Left kidney (tissue), 2 donors: ENCODE results near the gene GRK5. TPM values are rescaled to one million over a fixed set of nuclear protein-coding genes. Genes with fewer than 3 reads are reported as not detected.

Experiments
- DNase-seq: peaks from one replicate; pipeline ENCODE4 v3.0.0-alpha.2; 2013
- polyA plus RNA-seq: library from polyadenylated mRNA; unstranded; fragments of 120-200 nt; gene quantifications from one replicate; pipeline ENCODE4 v1.2.1, GENCODE V29; 2013; ENCODE audit not compliant: insufficient read length

Gene GRK5
- polyA plus RNA-seq, 1 donor, result 14.0 TPM

GRCh38 chr10:119197921-119198320 is 9.4 kb upstream of the GRK5 start:
- DNase-seq, result no peak

DNA sequence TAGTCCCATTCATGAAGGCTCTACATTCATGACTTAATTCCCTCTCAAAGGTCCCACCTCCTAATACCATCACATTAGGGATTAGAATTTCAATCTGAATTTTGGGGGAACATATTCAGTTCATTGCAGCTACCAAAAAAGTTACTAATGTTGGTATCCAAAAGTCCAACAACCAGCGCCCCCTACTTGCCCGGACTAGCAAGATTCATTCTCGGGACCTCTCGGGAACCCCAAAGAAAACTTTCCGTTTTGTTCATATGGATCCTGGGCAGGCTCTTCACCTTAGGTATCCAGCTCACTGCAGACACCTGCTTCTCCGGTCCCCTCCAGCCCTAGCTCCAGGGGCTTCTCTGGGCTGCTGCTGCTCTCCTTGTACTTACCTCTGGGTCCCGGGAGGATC is 8.9 kb upstream of the GRK5 start:
- no peak for DNase-seq

DNA sequence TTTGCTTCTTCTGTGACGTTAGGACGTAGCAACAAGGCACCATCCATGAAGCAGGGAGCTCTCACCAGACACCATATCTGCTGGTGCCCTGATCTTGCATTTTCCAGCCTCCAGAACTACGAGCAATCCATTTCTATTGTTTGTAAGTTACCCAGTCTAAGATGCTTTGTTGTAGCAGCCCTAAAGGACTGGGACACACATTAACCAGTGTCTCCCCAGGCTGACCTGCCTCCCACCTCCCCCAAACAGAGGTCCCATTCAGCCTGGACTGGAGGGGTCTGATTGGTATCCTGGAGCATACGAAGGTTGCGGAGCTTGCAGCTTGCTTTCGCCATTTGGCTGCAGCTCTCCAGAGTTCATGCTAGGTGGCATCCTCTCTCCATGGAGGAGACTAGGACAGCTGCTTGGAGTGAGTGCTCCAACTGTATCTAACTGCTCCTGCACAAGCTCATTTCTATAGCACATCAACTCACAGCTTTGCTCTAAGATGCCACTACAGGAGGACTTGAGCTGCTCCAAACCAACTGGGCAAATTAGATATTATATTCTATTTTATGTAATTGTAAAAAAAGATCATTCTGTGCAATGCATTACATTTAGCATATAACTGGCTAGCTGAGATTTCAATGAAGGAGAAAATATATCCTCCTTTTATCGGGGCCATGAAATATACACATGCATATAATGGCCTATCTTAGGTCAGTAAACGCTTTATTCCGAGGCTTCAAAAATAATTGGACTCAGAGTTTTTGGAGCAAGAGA is 8.0 kb upstream of the GRK5 start:
- DNase-seq, result peak; percentile 68

DNA sequence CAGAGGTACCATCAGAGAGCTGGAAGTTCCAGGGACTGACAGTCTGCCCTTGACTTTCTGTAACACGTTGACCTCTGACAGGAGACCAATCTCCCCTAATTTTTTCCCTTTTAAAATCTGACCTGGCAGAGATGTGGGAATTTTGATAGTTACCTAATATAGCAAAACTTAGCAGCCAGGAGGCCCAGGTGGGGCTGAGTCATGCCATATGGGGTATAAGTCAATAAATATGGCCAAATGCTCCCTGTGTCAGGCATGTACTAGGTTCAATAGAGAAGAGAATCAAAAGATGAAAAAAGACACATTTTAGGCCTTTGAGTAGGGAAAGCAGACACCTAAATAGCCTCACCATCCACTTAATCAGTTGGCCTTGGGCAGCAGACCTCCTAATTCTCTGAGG is 6.1 kb upstream of the GRK5 start:
- no peak for DNase-seq

- no peak for DNase-seq
Observed at GRCh38 chr10:119203006-119203405, 4.4 kb upstream of the GRK5 start.

- DNase-seq, result no peak
Observed at GRCh38 chr10:119205894-119206602, 1.3 kb upstream of the GRK5 start.

DNA sequence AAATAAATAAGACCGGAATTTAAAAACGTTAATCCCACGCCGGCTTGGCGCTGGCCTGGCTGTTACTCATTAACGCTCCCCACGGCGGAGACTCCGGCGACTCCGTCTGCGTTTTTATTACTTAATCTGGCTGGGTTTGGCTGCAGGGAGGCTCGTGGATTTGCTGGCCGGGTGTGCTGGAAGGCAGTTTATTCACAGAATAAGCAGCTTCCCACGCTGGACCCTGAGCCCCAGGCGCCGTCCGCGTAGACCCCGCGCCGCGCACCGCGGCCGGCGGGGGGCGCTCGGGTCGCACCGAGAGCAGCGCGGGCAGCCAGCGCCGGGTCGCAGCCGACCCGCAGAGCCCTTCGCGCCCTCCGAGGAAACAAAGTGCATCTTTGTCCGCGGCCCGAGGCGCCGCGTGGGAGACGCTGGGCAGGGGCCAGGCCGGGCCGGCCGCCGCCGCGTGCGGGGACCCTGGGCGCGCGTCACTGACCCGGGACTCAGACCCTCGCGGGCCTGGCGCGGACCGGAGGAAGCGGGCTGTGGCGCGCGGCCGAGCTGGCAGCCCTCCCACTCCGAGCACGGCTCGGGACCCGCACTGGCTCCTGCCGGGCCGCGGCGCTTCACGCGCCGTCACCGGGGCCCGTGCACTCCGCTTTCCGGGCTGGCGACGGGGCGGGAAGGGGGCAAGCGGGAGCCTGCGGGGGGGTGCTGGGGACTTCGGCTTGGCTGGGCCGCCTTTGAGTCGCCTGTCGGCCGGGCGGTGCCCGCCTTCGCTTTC is 587 bp upstream of the GRK5 start:
- DNase-seq, result peak; percentile 73

DNA sequence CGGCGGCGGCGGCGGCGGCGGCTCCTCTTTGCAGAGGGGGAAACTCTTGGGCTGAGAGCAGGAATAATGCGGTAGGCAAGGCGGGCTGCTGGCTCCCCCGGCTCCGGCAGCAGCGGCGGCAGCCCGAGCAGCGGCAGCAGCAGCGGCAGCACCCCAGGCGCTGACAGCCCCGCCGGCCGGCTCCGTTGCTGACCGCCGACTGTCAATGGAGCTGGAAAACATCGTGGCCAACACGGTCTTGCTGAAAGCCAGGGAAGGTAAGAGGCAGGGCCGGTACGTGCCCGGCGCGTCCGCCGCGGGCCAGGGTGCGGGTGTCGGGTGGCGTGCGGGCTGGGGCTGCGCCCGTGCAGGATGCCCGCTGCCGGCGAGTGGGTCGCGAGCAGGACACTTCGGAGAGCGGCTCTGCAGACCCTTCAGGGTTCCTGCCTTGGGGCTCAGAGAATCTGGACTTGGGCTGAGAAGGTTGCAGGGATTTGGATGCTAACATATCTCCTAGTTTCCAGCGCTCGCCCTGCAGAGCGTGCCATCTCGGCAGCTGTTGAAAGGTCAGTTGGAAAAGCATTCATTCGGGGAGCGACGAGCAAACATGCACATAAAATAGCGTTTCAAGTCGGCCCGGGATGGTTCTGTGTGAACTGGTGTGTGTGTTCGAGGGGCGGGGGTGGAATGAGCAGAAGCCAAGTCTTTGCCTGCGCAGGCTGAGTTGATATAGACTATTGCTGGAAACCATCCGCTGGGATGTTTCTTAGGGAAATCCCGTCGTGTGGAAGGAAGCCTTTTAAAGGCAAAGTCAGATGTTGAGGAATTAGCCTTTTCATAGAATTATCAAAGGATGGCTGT is 562 bp downstream of the GRK5 start:
- DNase-seq, result no peak

DNA sequence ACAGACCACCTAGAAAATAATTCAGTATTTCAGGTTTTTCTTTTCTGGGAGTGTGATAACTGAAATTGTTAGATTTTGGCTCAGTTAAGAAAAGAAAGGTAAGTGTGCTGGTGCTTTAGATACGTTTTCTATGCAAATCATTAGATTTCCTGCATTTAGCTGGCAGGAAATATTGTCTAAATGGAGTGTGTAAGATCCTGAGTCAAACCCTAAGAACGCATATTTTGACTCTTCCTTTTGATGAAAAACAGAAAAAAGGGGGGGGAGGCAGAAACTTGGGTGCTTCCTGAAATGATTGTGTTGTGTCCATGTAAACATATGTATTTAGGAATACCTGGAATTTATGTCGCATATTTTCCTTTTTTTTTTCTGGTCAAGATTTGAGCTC is 1.2 kb downstream of the GRK5 start:
- no peak for DNase-seq

GRCh38 chr10:119209035-119209735 is 1.8 kb downstream of the GRK5 start:
- peak; percentile 70 for DNase-seq

GRCh38 chr10:119209736-119210355 is 2.5 kb downstream of the GRK5 start:
- no peak for DNase-seq

GRCh38 chr10:119210633-119211032 is 3.3 kb downstream of the GRK5 start:
- DNase-seq, result no peak

DNA sequence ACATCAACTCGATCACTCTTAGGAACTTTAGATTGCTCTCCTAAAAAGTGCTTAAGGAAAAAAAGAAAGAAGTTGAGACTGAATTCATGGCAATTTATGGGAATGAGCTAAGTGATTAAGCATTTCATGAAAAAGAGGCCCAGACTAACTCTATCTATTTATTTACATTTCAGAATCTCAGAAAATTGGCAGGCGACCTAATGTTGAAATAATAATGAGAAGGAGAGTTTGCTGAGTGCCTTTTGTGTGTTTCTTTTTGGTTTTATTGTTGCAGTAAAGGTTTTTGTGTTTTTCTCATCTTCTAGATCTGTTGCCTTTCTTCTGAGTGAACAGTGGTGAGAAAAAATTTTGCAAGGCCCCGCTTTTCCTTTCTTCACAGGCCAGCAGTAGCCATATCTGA is 3.8 kb downstream of the GRK5 start:
- no peak for DNase-seq

DNA sequence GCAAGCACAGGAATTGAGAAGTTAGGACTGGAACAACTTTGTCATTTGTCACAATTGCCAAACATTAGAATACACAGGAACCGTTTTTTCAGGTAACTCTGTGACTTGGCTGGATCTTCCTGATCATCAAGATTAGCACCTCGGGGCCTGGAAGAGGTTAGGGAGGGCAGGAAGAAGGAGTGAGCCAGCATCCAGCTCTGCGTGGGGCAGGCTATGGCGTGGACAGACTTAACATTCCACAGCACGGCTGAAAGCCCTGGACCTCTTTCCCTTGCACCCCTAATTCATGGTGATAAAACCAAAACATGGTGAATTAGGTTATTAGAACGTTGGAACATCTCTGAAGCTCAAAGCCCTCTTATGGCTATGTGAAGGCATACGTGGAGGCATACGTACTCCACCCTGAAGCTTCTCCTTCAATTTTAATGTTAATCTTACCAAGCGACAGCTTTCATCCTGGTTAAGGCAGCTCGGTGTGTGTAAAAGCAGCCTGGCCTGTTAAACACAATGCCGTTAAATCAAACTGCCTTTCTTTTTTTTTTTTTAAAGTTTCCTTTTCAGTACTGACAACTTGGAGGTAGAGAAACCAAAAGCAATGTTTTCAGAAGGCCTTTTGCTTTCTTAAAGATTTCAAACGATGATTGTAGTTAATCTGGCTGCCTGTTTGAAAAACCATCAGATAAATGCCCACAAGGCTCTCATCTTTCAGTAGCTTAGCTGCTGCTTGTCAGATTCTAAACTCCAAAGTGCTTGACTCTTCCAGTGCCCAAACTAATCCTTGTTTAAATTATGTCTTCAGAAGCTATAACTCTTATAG is 4.5 kb downstream of the GRK5 start:
- no peak for DNase-seq

- DNase-seq, result no peak
Observed at GRCh38 chr10:119215371-119215770, 8.0 kb downstream of the GRK5 start.

DNA sequence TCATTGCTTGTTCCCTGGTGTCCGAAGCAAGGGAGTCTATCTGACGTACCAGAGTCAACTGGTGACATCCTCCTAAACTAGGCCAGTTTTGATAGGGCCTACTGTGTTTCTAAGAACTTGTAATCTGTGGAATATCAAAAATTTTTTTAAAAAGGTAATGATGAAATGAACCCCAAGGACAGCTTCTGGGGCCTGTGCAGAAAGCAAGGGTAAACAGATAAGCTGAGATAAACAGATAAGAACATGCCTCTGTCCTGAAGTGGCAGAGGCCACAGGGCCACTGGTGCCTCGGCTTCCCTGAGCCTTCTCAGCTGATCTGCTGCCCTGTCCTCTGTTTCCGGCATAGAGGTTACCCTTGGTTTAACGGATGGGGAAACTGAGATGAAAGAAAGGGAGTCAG is 8.8 kb downstream of the GRK5 start:
- DNase-seq, result no peak

DNA sequence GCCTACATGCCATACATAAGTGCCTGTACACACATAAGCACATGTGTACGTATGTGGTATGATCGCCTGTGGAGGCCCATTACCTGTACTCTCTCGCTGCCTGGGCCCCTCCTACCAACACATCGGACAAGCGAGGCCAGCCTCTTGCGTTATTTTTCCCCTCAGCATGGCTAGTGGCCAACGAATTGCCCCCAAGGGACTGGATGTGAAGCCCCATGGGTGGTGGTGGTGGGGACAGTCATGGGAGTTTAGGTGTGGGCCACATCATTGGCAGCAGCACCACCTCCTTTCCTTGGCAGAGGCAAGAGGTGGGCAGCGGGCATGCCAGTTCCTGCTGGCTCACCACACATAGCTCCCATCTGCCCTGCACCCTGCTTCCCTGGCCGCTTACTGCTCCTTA is 10.0 kb downstream of the GRK5 start:
- no peak for DNase-seq

DNA sequence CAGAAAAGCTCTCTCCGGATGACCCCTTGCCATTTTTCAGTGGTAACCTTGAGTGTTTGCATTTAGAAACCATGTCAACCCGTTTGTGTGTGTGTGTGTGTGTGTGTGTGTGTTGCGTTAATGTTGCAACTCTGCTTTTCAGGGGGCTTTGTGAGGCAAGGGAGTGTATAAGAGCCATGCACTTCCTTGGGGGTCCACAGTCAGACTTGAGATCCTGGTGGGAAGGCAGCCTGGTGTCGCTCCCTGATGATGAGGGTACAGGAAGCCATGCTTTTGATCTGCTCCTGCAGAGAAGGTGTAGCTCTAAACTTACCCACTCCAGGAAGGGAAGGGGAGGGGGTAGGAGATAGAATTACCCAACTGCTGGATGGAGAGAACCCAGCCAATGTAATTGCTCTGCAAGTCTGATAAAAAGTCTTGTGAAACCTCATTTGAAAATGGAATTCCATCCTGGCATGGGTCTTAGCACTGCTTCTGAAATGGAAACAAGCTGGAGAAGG is 10.7 kb downstream of the GRK5 start:
- no peak for DNase-seq

GRCh38 chr10:119219871-119220270 is 12.5 kb downstream of the GRK5 start:
- no peak for DNase-seq

DNA sequence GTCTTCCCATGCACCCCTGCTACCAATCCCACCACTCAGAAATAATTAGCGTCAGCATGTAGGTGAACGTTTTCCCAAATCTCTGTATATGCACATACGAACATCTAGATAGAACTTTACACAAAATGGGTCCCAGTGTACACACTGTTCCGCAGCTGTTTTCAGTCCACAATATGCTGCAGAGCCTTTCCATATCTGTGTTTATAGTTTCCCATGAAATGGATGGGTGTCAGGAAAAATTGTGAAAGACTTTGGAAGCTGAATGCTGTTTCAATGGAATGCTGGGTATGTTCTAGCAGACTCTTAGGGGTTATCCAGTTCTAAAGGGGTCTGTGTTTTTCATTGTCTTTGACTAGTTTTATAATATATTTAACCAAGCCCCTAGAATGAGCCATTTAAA is 13.8 kb downstream of the GRK5 start:
- no peak for DNase-seq
